Measurements from ENCODE around the gene BCHE.

The BCHE gene

GRCh38 chr3:165748094-165748493 lies 89.1 kb downstream of the BCHE start:
- TF ChIP-seq CTCF (IDR thresholded peaks at IDR 0.05), result no peak

GRCh38 chr3:165746874-165747273 lies 90.3 kb downstream of the BCHE start:
- TF ChIP-seq CTCF (IDR thresholded peaks at IDR 0.05), result no peak

- no peak for TF ChIP-seq CTCF (IDR thresholded peaks at IDR 0.05)
Measured at GRCh38 chr3:165744025-165744424, 93.2 kb downstream of the BCHE start.

- TF ChIP-seq CTCF (IDR thresholded peaks at IDR 0.05), result no peak
Measured at GRCh38 chr3:165742351-165742750, 94.9 kb downstream of the BCHE start.

GRCh38 chr3:165729756-165730155 lies 107.5 kb downstream of the BCHE start:
- TF ChIP-seq CTCF (IDR thresholded peaks at IDR 0.05), result no peak

GRCh38 chr3:165728924-165729323 lies 108.3 kb downstream of the BCHE start:
- TF ChIP-seq CTCF (IDR thresholded peaks at IDR 0.05), result no peak

GRCh38 chr3:165725296-165725695 lies 111.9 kb downstream of the BCHE start:
- TF ChIP-seq CTCF (IDR thresholded peaks at IDR 0.05), result no peak

Data from LNCAP (cell line).